K562 (cell line): ENCODE measurements around the gene SLC25A34. TPM values are rescaled to one million over a fixed set of nuclear protein-coding genes. Genes with fewer than 3 reads are reported as not detected.

Source experiments
- ATAC-seq: fragments of 200-7000 bp; cut with Tn5 transposase; 3 replicates; pipeline ENCODE4 v1.9.1; 2020; ENCODE audit warnings: moderate library complexity
- BruUV-seq: library from RNA; stranded (reverse); fragments of 400-500 nt; replicated peaks from 2 replicates; lab custom pipeline; 2021; lab: Mats Ljungman, UMichigan
- CTCF ChIA-PET: fragments of 300-600 bp; formaldehyde crosslinking; extraction: SDS; loops from one replicate; lab custom pipeline; 2021; ENCODE audit warnings: low intra/inter-chr PET ratio; lab: Yijun Ruan, JAX
- POLR2A ChIA-PET: fragments of 300-600, 350-650 bp; sonication (Branson Sonifier 250); formaldehyde crosslinking; extraction: SDS; loops from one replicate; lab custom pipeline; 2021; ENCODE audit warnings: antibody characterized with exemption, inconsistent platforms; lab: Yijun Ruan, JAX
- DNase-seq, 4 experiments: peaks; one replicate each; pipeline versions ENCODE4 v3.0.0 to v3.0.0-alpha.2; 2011 to 2018; ENCODE audit warnings: low spot score in 3 of 4, mixed read lengths in 3 of 4; ENCODE audit errors: extremely low read depth in 1 of 4
- FAIRE-seq: peaks from 2 replicates; lab custom pipeline; 2011; peaks lifted over from hg19 to GRCh38; lab: Jason Lieb, UNC
- H2AFZ ChIP-seq: 2 replicates; pipeline ENCODE4 v1.6.0; 2011; ENCODE audit warnings: low read depth, low read length, control low read depth, inconsistent platforms
- H3K27ac ChIP-seq: fragments of 200-600 bp; 3 replicates; pipeline ENCODE4 v1.8.0; 2011; ENCODE audit warnings: low read depth, mild to moderate bottlenecking, control low read depth, inconsistent platforms, low read length, moderate library complexity, mixed read lengths; ENCODE audit errors: extremely low read depth
- H3K27me3 ChIP-seq, 2 experiments: fragments of 300-600 bp in 1 of 2; 2 replicates in 1 of 2; 3 replicates in 1 of 2; pipeline versions ENCODE4 v1.6.0 to v1.8.0; 2011; ENCODE audit warnings: inconsistent platforms in 2 of 2, low read length in 2 of 2, mild to moderate bottlenecking in 1 of 2, mixed read lengths in 1 of 2, moderate library complexity in 1 of 2; ENCODE audit not compliant: control insufficient read depth in 2 of 2, insufficient read depth in 2 of 2
- H3K36me3 ChIP-seq: fragments of 300-600 bp; 3 replicates; pipeline ENCODE4 v1.8.0; 2011; ENCODE audit warnings: mild to moderate bottlenecking, low read length, inconsistent platforms; ENCODE audit not compliant: control insufficient read depth, insufficient read depth
- H3K4me1 ChIP-seq, 2 experiments: fragments of 200-600 bp in 1 of 2; replicated peaks in 1 of 2; 2 replicates in 1 of 2; 3 replicates in 1 of 2; pipeline versions ENCODE4 v1.5.1 to v1.8.0; 2011; ENCODE audit warnings: inconsistent platforms in 2 of 2, low read length in 2 of 2, mild to moderate bottlenecking in 1 of 2, mixed read lengths in 1 of 2, moderate library complexity in 1 of 2; ENCODE audit not compliant: control insufficient read depth in 2 of 2, insufficient read depth in 2 of 2
- H3K4me2 ChIP-seq: 2 replicates; pipeline ENCODE4 v1.6.1; 2011; ENCODE audit warnings: low read length, control low read depth, inconsistent platforms, mixed read lengths; ENCODE audit not compliant: insufficient read depth
- H3K4me3 ChIP-seq: fragments of 200-600 bp; sonication (generic), shearing (Covaris generic); 2 replicates; pipeline ENCODE4 v1.5.1; 2016; ENCODE audit warnings: control low read depth, inconsistent platforms
- H3K79me2 ChIP-seq: fragments of 200-600 bp; 3 replicates; pipeline ENCODE4 v1.8.0; 2011; ENCODE audit warnings: low read length, inconsistent platforms; ENCODE audit not compliant: control insufficient read depth, insufficient read depth
- H3K9ac ChIP-seq, 2 experiments: 2 replicates each; pipeline versions ENCODE4 v1.6.0 to v1.6.1; 2011; ENCODE audit warnings: low read depth in 2 of 2, low read length in 2 of 2, control low read depth in 1 of 2, inconsistent platforms in 1 of 2, mild to moderate bottlenecking in 1 of 2, mixed read lengths in 1 of 2; ENCODE audit not compliant: insufficient read depth in 1 of 2
- H3K9me1 ChIP-seq: one replicate; pipeline ENCODE4 v1.6.0; 2011; ENCODE audit warnings: inconsistent platforms, mild to moderate bottlenecking, low read length, moderate library complexity; ENCODE audit not compliant: control insufficient read depth, insufficient read depth
- H3K9me3 ChIP-seq: replicated peaks from 2 replicates; pipeline ENCODE4 v1.5.1; 2011; ENCODE audit warnings: low read depth, low read length, inconsistent platforms; ENCODE audit not compliant: control insufficient read depth, insufficient read depth
- H4K20me1 ChIP-seq: replicated peaks from 2 replicates; pipeline ENCODE4 v1.6.1; 2011; ENCODE audit warnings: low read length, inconsistent platforms, mixed read lengths; ENCODE audit not compliant: control insufficient read depth, insufficient read depth
- FOXA1 ChIP-seq: fragments of 450-650 bp; IDR thresholded peaks from 2 replicates; pipeline ENCODE4 v1.6.1; 2016; ENCODE audit warnings: mild to moderate bottlenecking, borderline replicate concordance
- GATAD2A ChIP-seq: fragments of 450-650 bp; IDR thresholded peaks from 2 replicates; pipeline ENCODE4 v1.6.1; 2017
- MTA1 ChIP-seq: fragments of 450-650 bp; IDR thresholded peaks from 2 replicates; pipeline ENCODE4 v1.6.1; 2017; ENCODE audit warnings: borderline replicate concordance
- NFE2L1 ChIP-seq: fragments of 450-650 bp; IDR thresholded peaks from 2 replicates; pipeline ENCODE4 v1.6.1; 2016; ENCODE audit warnings: missing genetic modification characterization, low read depth, mild to moderate bottlenecking, missing compliant biosample characterization, moderate library complexity, borderline replicate concordance
- NR4A1 ChIP-seq, 2 experiments: fragments of 250-450 bp in 1 of 2; fragments of 450-650 bp in 1 of 2; sonication (Bioruptor Pico) in 1 of 2; IDR thresholded peaks; 2 replicates each; pipeline versions ENCODE4 v1.4.0 to v1.6.1; 2016 to 2020; ENCODE audit warnings: mild to moderate bottlenecking in 2 of 2, missing compliant biosample characterization in 1 of 2, missing genetic modification characterization in 1 of 2, moderate library complexity in 1 of 2
- POLR2G ChIP-seq: fragments of 200-400 bp; formaldehyde crosslinking; IDR thresholded peaks from 2 replicates; pipeline ENCODE4 v1.6.1; 2017; ENCODE audit warnings: low read depth, mild to moderate bottlenecking, antibody characterized with exemption, low read length, moderate library complexity
- RBM22 ChIP-seq: fragments of 200-400 bp; formaldehyde crosslinking; IDR thresholded peaks from 2 replicates; pipeline ENCODE4 v1.6.1; 2018; ENCODE audit warnings: low read length, low read depth; ENCODE audit not compliant: poor library complexity, severe bottlenecking
- RHOXF2B ChIP-seq: fragments of 250-450 bp; sonication (Bioruptor Pico); conservative IDR thresholded peaks from 2 replicates; pipeline ENCODE4 v1.5.1; 2021
- ZNF217 ChIP-seq: sonication (generic); formaldehyde crosslinking; IDR thresholded peaks from 2 replicates; pipeline ENCODE4 v1.8.0; 2022; ENCODE audit warnings: mild to moderate bottlenecking, missing genetic modification reagents
- ZNF224 ChIP-seq: sonication (generic); formaldehyde crosslinking; IDR thresholded peaks from 2 replicates; pipeline ENCODE4 v1.8.0; 2022; ENCODE audit warnings: mild to moderate bottlenecking, missing genetic modification reagents
- ZNF696 ChIP-seq: fragments of 250-450 bp; sonication (Bioruptor Pico); conservative IDR thresholded peaks from 2 replicates; pipeline ENCODE4 v1.4.0; 2020; ENCODE audit warnings: mild to moderate bottlenecking, moderate library complexity
- WGBS: fragments of 100-300 bp; shearing (Covaris generic); methylation state at CpG from one replicate; pipeline ENCODE4 v1.1.6; 2016; ENCODE audit warnings: low coverage, mixed read lengths; ENCODE audit not compliant: insufficient coverage; ENCODE audit errors: missing lambda C conversion rate; 5-methylcytosine and 5-hydroxymethylcytosine counted together
- in situ Hi-C: fragments of 300-500 bp; cut with MboI; formaldehyde crosslinking; loops from 4 replicates; pipeline ENCODE4 v1.15.0; 2018; ENCODE audit warnings: inconsistent platforms, mixed read lengths
- intact Hi-C: fragments of 100-400 bp; cut with micrococcal nuclease; formaldehyde crosslinking; loops from 2 replicates; pipeline ENCODE4 v1.14.2; 2022
- polyA plus RNA-seq, 8 experiments: library from polyadenylated mRNA; depleted of rRNA in 4 of 8; stranded (reverse) in 5 of 8; unstranded in 3 of 8; fragments of >200 nt; fragmentation: Nextera tagmentation in 2 of 8; fragmentation: Illumina TruSeq in 1 of 8; extraction: Ambion mirVana in 2 of 8; extraction: Trizol in 1 of 8; gene quantifications; 2 replicates each; pipeline versions ENCODE4 v1.2.1 to v1.2.3, GENCODE V29; 2011 to 2014; ENCODE audit warnings: inconsistent platforms in 1 of 8, missing spikeins in 1 of 8
- total RNA-seq, 7 experiments: library from RNA; depleted of rRNA in 6 of 7; stranded (reverse); fragments of >200 nt in 6 of 7; fragmentation: Illumina TruSeq in 2 of 7; extraction: Trizol in 2 of 7; gene quantifications; 2 replicates each; pipeline versions ENCODE4 v1.2.1 to v1.2.3, GENCODE V29; 2011 to 2021; ENCODE audit warnings: low replicate concordance in 1 of 7
- TF ChIP-seq, protein P1 (sequence below): sonication (generic); IDR thresholded peaks from 2 replicates; pipeline ENCODE4 v1.6.1; 2016
- TF ChIP-seq, protein P2 (sequence below): fragments of 450-650 bp; IDR thresholded peaks from one replicate; pipeline ENCODE4 v1.6.1; 2018; ENCODE audit warnings: mild to moderate bottlenecking, moderate library complexity; ENCODE audit not compliant: partially characterized antibody
- TF ChIP-seq, protein P3 (sequence below), 3 experiments: fragments of 200-800 bp in 1 of 3; sonication (Bioruptor generic) in 1 of 3; sonication (generic) in 1 of 3; formaldehyde crosslinking in 1 of 3; IDR thresholded peaks; 2 replicates each; pipeline versions ENCODE4 v1.6.1 to v1.8.0; 2016 to 2022; ENCODE audit warnings: mild to moderate bottlenecking in 2 of 3, missing compliant biosample characterization in 2 of 3, missing genetic modification characterization in 2 of 3, missing genetic modification reagents in 1 of 3
- TF ChIP-seq, protein P4 (sequence below): sonication (generic); formaldehyde crosslinking; IDR thresholded peaks from 2 replicates; pipeline ENCODE4 v1.8.0; 2022; ENCODE audit warnings: mild to moderate bottlenecking, missing genetic modification reagents
- TF ChIP-seq, protein P5 (sequence below): IDR thresholded peaks from 2 replicates; pipeline ENCODE4 v1.6.1; 2014; ENCODE audit warnings: antibody characterized with exemption

SLC25A34 gene
- total and polyA plus RNA-seq, 9 of the 15 experiments (the other 6 are each of a cell fraction or from before 2014, with no cell fraction given) = 0.01 to 0.57 (median 0.16) TPM

DNA sequence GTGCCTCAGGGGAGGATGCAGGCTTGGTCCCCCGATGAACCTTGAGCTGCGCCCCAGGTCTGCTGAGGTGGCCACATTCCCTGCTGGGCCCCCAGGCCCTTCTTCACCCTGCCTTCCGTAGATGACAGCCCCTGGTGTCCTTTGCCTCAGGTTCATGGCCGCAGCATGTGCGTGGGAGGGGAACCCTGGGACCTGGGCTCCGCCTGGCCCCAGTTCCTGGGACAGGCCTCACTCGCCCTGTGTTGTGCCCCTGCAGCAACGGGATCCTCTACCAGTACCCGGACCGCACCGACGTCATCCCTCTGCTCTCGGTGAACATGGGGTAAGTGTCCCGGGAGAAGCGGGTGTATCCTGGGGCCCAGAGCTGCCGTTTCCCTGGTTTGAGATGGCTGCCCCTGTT is 5.1 kb upstream of the SLC25A34 start:
- H3K79me2 ChIP-seq = no peaks in the 10 kb centered on the region
- no peak overlapping the region for H3K4me3 ChIP-seq
- in situ Hi-C loops (no loop called here), intact Hi-C loops (no loop called here)
- peaks cover 0 to 50% of the 10 kb centered on the region in 2 experiments; a peak in 1 of 5 replicates for H3K4me1 ChIP-seq
- DNase-seq (no peak), ATAC-seq (no peak), FAIRE-seq (no peak)
- H3K27ac ChIP-seq = no peak overlapping the region
- no peak overlapping the region for H2AFZ ChIP-seq
- no peak overlapping the region for H3K4me2 ChIP-seq
- WGBS = 90% methylated on average over 15 of the region's 16 CpGs
- TF ChIP-seq GATAD2A (no peak), NFE2L1 (tag) (no peak), MTA1 (no peak), RBM22 (peak; percentile 76), NR4A1 (CRISPR knock-in tag; IDR thresholded peaks at IDR 0.05) (no peak), NR4A1 (tag; IDR thresholded peaks at IDR 0.05) (no peak), FOXA1 (no peak), ZNF696 (no peak), POLR2G (peak; percentile 22; the same call in 1 of the 2 replicates), ZNF217 (CRISPR knock-in tag) (no peak), ZNF224 (CRISPR knock-in tag) (no peak), RHOXF2B (CRISPR knock-in tag) (no peak)
- TF ChIP-seq, protein P1, sequence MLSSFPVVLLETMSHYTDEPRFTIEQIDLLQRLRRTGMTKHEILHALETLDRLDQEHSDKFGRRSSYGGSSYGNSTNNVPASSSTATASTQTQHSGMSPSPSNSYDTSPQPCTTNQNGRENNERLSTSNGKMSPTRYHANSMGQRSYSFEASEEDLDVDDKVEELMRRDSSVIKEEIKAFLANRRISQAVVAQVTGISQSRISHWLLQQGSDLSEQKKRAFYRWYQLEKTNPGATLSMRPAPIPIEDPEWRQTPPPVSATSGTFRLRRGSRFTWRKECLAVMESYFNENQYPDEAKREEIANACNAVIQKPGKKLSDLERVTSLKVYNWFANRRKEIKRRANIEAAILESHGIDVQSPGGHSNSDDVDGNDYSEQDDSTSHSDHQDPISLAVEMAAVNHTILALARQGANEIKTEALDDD = no peak
- TF ChIP-seq, protein P2, sequence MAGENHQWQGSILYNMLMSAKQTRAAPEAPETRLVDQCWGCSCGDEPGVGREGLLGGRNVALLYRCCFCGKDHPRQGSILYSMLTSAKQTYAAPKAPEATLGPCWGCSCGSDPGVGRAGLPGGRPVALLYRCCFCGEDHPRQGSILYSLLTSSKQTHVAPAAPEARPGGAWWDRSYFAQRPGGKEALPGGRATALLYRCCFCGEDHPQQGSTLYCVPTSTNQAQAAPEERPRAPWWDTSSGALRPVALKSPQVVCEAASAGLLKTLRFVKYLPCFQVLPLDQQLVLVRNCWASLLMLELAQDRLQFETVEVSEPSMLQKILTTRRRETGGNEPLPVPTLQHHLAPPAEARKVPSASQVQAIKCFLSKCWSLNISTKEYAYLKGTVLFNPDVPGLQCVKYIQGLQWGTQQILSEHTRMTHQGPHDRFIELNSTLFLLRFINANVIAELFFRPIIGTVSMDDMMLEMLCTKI = no peak
- TF ChIP-seq, protein P3, sequence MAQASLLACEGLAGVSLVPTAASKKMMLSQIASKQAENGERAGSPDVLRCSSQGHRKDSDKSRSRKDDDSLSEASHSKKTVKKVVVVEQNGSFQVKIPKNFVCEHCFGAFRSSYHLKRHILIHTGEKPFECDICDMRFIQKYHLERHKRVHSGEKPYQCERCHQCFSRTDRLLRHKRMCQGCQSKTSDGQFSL (CRISPR knock-in tag; IDR thresholded peaks at IDR 0.05) = no peak
- TF ChIP-seq, protein P3 (tag; IDR thresholded peaks at IDR 0.05) = no peak
- TF ChIP-seq, protein P4, sequence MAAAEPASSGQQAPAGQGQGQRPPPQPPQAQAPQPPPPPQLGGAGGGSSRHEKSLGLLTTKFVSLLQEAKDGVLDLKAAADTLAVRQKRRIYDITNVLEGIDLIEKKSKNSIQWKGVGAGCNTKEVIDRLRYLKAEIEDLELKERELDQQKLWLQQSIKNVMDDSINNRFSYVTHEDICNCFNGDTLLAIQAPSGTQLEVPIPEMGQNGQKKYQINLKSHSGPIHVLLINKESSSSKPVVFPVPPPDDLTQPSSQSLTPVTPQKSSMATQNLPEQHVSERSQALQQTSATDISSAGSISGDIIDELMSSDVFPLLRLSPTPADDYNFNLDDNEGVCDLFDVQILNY = no peak
- TF ChIP-seq, protein P5, sequence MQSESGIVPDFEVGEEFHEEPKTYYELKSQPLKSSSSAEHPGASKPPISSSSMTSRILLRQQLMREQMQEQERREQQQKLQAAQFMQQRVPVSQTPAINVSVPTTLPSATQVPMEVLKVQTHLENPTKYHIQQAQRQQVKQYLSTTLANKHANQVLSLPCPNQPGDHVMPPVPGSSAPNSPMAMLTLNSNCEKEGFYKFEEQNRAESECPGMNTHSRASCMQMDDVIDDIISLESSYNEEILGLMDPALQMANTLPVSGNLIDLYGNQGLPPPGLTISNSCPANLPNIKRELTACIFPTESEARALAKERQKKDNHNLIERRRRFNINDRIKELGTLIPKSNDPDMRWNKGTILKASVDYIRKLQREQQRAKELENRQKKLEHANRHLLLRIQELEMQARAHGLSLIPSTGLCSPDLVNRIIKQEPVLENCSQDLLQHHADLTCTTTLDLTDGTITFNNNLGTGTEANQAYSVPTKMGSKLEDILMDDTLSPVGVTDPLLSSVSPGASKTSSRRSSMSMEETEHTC = no peak
- peak overlapping the region in 1 of 2 experiments; percentile 43; a peak in 1 of 4 replicates for H3K9ac ChIP-seq
- H3K9me1 ChIP-seq = no peaks in the 10 kb centered on the region
- BruUV-seq = no TSS peak
- ChIA-PET POLR2A (interaction anchor here (0.6 to 0.9 kb wide), 2 partner anchors 10 to 11 kb away, joined by 3 read pairs; partner anchors contain the start of gene TMEM82), CTCF (no interaction called here)
- peaks cover 84% of the 10 kb centered on the region; the same call in 2 of the 3 replicates for H3K36me3 ChIP-seq
- no peaks in the 10 kb centered on the region for H3K27me3 ChIP-seq
- H4K20me1 ChIP-seq = no peaks in the 10 kb centered on the region
- H3K9me3 ChIP-seq = no peaks in the 10 kb centered on the region
